Measurements from ENCODE around the gene ACACA. TPM values are rescaled to one million over a fixed set of nuclear protein-coding genes. Genes with fewer than 3 reads are reported as not detected.

ACACA gene
- total and polyA plus RNA-seq, 9 donors = 10.9 to 104 (median 37.9) TPM

DNA sequence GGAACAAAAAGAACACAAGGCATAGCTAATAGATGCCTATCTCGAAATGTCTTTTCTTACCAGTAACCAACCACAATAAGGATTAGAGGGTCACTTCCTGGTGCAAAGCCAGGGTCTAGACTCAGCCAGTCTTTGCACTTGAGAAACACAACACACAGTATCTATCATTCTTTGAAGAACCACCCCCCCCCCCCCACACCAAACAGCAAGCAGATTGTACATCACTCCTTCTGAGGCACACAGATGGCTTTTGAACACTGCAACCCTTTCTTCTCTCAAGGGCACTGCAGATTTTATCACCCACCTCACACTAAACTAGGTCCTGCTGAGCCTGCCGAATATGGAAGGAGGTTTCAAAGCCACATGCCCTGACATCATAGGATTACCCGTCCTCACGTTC lies 312.2 kb downstream of the ACACA start:
- intact Hi-C loops (cut with DNase I) = no loop called here
- H3K4me1 ChIP-seq (ENCODE audit: insufficient read depth) = no peaks in the 10 kb centered on the region
- no peak overlapping the region for H3K27ac ChIP-seq
- no peaks in the 10 kb centered on the region for H3K9me3 ChIP-seq
- H3K4me3 ChIP-seq = no peak overlapping the region
- WGBS, 3 donors = 64 to 81% (median 75%) methylated on average over 4 of the region's 4 CpGs
- TF ChIP-seq EP300 (IDR thresholded peaks at IDR 0.05) (no peak), POLR2A (IDR thresholded peaks at IDR 0.05) (no peak)
- TF ChIP-seq, protein P1, sequence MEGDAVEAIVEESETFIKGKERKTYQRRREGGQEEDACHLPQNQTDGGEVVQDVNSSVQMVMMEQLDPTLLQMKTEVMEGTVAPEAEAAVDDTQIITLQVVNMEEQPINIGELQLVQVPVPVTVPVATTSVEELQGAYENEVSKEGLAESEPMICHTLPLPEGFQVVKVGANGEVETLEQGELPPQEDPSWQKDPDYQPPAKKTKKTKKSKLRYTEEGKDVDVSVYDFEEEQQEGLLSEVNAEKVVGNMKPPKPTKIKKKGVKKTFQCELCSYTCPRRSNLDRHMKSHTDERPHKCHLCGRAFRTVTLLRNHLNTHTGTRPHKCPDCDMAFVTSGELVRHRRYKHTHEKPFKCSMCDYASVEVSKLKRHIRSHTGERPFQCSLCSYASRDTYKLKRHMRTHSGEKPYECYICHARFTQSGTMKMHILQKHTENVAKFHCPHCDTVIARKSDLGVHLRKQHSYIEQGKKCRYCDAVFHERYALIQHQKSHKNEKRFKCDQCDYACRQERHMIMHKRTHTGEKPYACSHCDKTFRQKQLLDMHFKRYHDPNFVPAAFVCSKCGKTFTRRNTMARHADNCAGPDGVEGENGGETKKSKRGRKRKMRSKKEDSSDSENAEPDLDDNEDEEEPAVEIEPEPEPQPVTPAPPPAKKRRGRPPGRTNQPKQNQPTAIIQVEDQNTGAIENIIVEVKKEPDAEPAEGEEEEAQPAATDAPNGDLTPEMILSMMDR (IDR thresholded peaks at IDR 0.05) = no peak
- no peaks in the 10 kb centered on the region for H3K27me3 ChIP-seq
- H3K36me3 ChIP-seq = no peaks in the 10 kb centered on the region
- no peak for DNase-seq

- Histone ChIP-seq H3K27ac (no peak overlapping the region), H3K4me1 (ENCODE audit: insufficient read depth) (no peaks in the 10 kb centered on the region), H3K4me3 (no peak overlapping the region), H3K9me3 (no peaks in the 10 kb centered on the region), H3K36me3 (no peaks in the 10 kb centered on the region), H3K27me3 (no peaks in the 10 kb centered on the region)
- TF ChIP-seq EP300 (IDR thresholded peaks at IDR 0.05) (no peak), POLR2A (IDR thresholded peaks at IDR 0.05) (no peak)
- TF ChIP-seq, protein P1 (IDR thresholded peaks at IDR 0.05) = no peak
- DNase-seq = no peak
- intact Hi-C loops (cut with DNase I) = no loop called here
These were observed 313.9 kb downstream of the ACACA start for GRCh38 chr17:37092701-37093100.

DNA sequence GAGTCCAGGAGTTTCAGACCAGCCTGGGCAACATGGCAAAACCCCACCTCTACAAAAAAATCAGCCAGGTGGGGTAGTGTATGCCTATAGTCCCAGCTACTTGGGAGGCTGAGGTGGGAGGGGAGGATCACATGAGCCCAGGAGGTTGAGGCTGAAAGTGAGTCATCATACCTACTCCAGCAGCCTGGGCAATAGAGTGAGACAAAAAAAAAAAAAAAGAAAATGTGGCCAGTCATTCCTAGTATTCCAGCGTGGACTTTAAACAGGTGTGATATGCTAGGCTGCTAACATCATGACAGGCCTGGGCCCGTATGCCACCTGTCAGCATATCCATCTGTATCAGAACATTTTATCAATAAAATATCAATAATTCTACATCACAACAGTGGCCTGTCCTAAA lies 314.6 kb downstream of the ACACA start:
- Histone ChIP-seq H3K4me1 (ENCODE audit: insufficient read depth) (no peaks in the 10 kb centered on the region), H3K9me3 (no peaks in the 10 kb centered on the region), H3K4me3 (no peak overlapping the region), H3K27me3 (no peaks in the 10 kb centered on the region), H3K27ac (no peak overlapping the region), H3K36me3 (no peaks in the 10 kb centered on the region)
- intact Hi-C loops (cut with DNase I) = no loop called here
- TF ChIP-seq, protein P1 (IDR thresholded peaks at IDR 0.05) = no peak
- TF ChIP-seq EP300 (IDR thresholded peaks at IDR 0.05) (no peak), POLR2A (IDR thresholded peaks at IDR 0.05) (no peak)
- no peak for DNase-seq
- WGBS, 3 donors = 94 to 96% (median 94%) methylated on average over 2 of the region's 2 CpGs

DNA sequence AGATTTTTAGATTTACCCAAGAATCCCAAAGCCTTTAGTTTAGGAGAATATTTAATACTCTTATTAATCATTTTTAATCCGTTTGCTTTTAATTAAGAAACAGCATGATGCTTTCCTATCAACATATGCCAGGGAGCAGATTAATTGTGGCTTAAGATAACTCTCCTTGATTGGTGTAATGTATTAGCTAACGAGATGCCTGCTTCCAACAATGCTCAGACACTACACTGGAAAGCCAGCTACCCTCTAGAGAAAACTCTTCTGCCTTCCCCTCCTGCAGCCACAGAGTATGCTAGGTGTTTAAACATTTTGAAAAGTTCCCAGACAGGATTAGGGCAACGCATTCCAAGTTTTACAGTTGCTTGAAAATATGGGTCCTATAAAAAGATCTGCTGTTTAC lies 315.7 kb downstream of the ACACA start:
- intact Hi-C loops (cut with DNase I) = no loop called here
- TF ChIP-seq POLR2A (IDR thresholded peaks at IDR 0.05) (no peak), EP300 (IDR thresholded peaks at IDR 0.05) (no peak)
- TF ChIP-seq, protein P1 (IDR thresholded peaks at IDR 0.05) = no peak
- H3K27me3 ChIP-seq = no peaks in the 10 kb centered on the region
- H3K36me3 ChIP-seq = no peaks in the 10 kb centered on the region
- WGBS, 3 donors = 88 to 89% (median 88%) methylated on average over 3 of the region's 3 CpGs
- no peaks in the 10 kb centered on the region for H3K9me3 ChIP-seq
- no peak overlapping the region for H3K27ac ChIP-seq
- H3K4me1 ChIP-seq (ENCODE audit: insufficient read depth) = no peaks in the 10 kb centered on the region
- H3K4me3 ChIP-seq = no peak overlapping the region
- no peak for DNase-seq

DNA sequence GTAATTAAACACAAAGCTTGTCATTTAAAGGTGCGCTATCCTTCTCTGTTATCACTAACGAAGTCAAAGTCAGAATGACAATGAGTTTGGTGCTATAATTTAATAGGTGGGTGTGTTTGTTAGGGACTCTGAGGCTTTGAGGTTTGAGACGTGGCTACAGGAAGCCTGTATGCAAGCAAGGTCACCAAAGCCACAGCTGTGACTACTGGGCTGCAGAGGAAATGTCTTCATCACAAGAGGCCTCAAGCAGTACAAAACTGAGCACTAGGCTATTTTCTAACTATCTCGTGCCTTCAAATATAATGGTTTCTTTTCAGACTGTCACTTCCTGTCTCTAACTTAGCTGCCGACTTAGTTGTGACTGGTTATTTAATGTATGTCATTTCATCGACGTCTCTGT lies 316.7 kb downstream of the ACACA start:
- TF ChIP-seq POLR2A (IDR thresholded peaks at IDR 0.05) = no peak
- TF ChIP-seq, protein P1 (IDR thresholded peaks at IDR 0.05) = no peak
- no peak for TF ChIP-seq EP300 (IDR thresholded peaks at IDR 0.05)
- Histone ChIP-seq H3K27ac (no peak overlapping the region), H3K9me3 (no peaks in the 10 kb centered on the region), H3K4me1 (ENCODE audit: insufficient read depth) (no peaks in the 10 kb centered on the region), H3K4me3 (no peak overlapping the region), H3K27me3 (no peaks in the 10 kb centered on the region), H3K36me3 (no peaks in the 10 kb centered on the region)
- WGBS, 3 donors = 72 to 74% (median 73%) methylated on average over 7 of the region's 7 CpGs
- DNase-seq = no peak
- intact Hi-C loops (cut with DNase I) = no loop called here

Measured in ovary (tissue), 9 donors.